NAMALWA (cell line): Measurements from ENCODE around the gene GNB1.
A peak's percentile ranks its signal among the peaks of the same experiment; 100 is the strongest.

Experiments used
- DNase-seq: peaks from one replicate; pipeline ENCODE4 v3.0.0-alpha.2; 2015; ENCODE audit warnings: low spot score

The GNB1 gene

GRCh38 chr1:1825217-1825616, 65.7 kb downstream of the GNB1 start:
- DNase-seq, result no peak

- DNase-seq, result no peak
Measured at GRCh38 chr1:1819762-1820161, 71.1 kb downstream of the GNB1 start.

GRCh38 chr1:1817221-1817620, 73.7 kb downstream of the GNB1 start:
- no peak for DNase-seq

- DNase-seq, result no peak
Measured at GRCh38 chr1:1815606-1816281, 75.1 kb downstream of the GNB1 start.

- no peak for DNase-seq
Measured at GRCh38 chr1:1809489-1809888, 81.4 kb downstream of the GNB1 start.

- no peak for DNase-seq
Measured at GRCh38 chr1:1808206-1808605, 82.7 kb downstream of the GNB1 start.

GRCh38 chr1:1806890-1807289, 84.0 kb downstream of the GNB1 start:
- no peak for DNase-seq

- no peak for DNase-seq
Measured at GRCh38 chr1:1804301-1804700, 86.6 kb downstream of the GNB1 start.

- DNase-seq, result no peak
Measured at GRCh38 chr1:1802871-1803270, 88.0 kb downstream of the GNB1 start.

GRCh38 chr1:1799716-1800115, 91.2 kb downstream of the GNB1 start:
- DNase-seq, result no peak

- DNase-seq, result no peak
Measured at GRCh38 chr1:1797731-1798341, 93.1 kb downstream of the GNB1 start.

GRCh38 chr1:1796466-1796865, 94.4 kb downstream of the GNB1 start:
- peak; percentile 45 for DNase-seq

- no peak for DNase-seq
Measured at GRCh38 chr1:1794999-1795398, 95.9 kb downstream of the GNB1 start.

- DNase-seq, result no peak
Measured at GRCh38 chr1:1793481-1794244, 97.2 kb downstream of the GNB1 start.

GRCh38 chr1:1788646-1789431, 102.0 kb downstream of the GNB1 start:
- peak; percentile 58 for DNase-seq

- no peak for DNase-seq
Measured at GRCh38 chr1:1788136-1788535, 102.8 kb downstream of the GNB1 start.

- DNase-seq, result no peak
Measured at GRCh38 chr1:1786836-1787605, 103.9 kb downstream of the GNB1 start.

- no peak for DNase-seq
Measured at GRCh38 chr1:1785666-1786065, 105.2 kb downstream of the GNB1 start.

- no peak for DNase-seq
Measured at GRCh38 chr1:1784933-1785332, 106.0 kb downstream of the GNB1 start.

GRCh38 chr1:1783320-1783719, 107.6 kb downstream of the GNB1 start:
- DNase-seq, result peak; percentile 42

- DNase-seq, result peak; percentile 77
Measured at GRCh38 chr1:1782399-1783221, 108.3 kb downstream of the GNB1 start.
